Measurements from ENCODE around the gene NAPB.
A peak's percentile ranks its signal among the peaks of the same experiment; 100 is the strongest.
"Not testable (repeated sequence)": the region's sequence is repeated elsewhere in the genome, so short reads cannot be mapped to it uniquely, and the experiment has no call there.

Gene NAPB

GRCh38 chr20:23420943-23421931 is at the start of gene NAPB:
NAPB (minus strand) TSS chr20:23421488; CDS start chr20:23421402, 86 bp downstream.
- DNase-seq, result peak; percentile 95

- not testable (repeated sequence) for DNase-seq
Observed at GRCh38 chr20:23466961-23467360, 45.7 kb upstream of the NAPB start.

GRCh38 chr20:23461180-23461579 is 39.9 kb upstream of the NAPB start:
- no peak for DNase-seq

GRCh38 chr20:23459461-23460150 is 38.3 kb upstream of the NAPB start:
- no peak for DNase-seq

- DNase-seq, result no peak
Observed at GRCh38 chr20:23456873-23457272, 35.6 kb upstream of the NAPB start.

GRCh38 chr20:23456409-23456808 is 35.1 kb upstream of the NAPB start:
- no peak for DNase-seq

GRCh38 chr20:23455639-23456038 is 34.4 kb upstream of the NAPB start:
- no peak for DNase-seq

GRCh38 chr20:23454816-23455215 is 33.5 kb upstream of the NAPB start:
- no peak for DNase-seq

GRCh38 chr20:23453549-23454543 is 32.6 kb upstream of the NAPB start:
- DNase-seq, result no peak

- no peak for DNase-seq
Observed at GRCh38 chr20:23452776-23453175, 31.5 kb upstream of the NAPB start, which contains the start of gene CST11. CST11 (minus strand) TSS chr20:23452876; CDS start chr20:23452811, 65 bp downstream.

- no peak for DNase-seq
Observed at GRCh38 chr20:23451956-23452487, 30.7 kb upstream of the NAPB start.

- DNase-seq, result no peak
Observed at GRCh38 chr20:23450877-23451276, 29.6 kb upstream of the NAPB start.

GRCh38 chr20:23449421-23449820 is 28.1 kb upstream of the NAPB start:
- DNase-seq, result no peak

GRCh38 chr20:23448167-23448566 is 26.9 kb upstream of the NAPB start:
- no peak for DNase-seq

- peak; percentile 31 for DNase-seq
Observed at GRCh38 chr20:23446505-23446904, 25.2 kb upstream of the NAPB start.

GRCh38 chr20:23445596-23446217 is 24.4 kb upstream of the NAPB start:
- DNase-seq, result no peak

- no peak for DNase-seq
Observed at GRCh38 chr20:23444859-23445258, 23.6 kb upstream of the NAPB start.

GRCh38 chr20:23442436-23442835 is 21.1 kb upstream of the NAPB start:
- no peak for DNase-seq

GRCh38 chr20:23441850-23442313 is 20.6 kb upstream of the NAPB start:
- DNase-seq, result peak; percentile 60

- DNase-seq, result no peak
Observed at GRCh38 chr20:23440004-23440403, 18.7 kb upstream of the NAPB start.

GRCh38 chr20:23438661-23439060 is 17.4 kb upstream of the NAPB start:
- DNase-seq, result no peak

All from activated naive CD4-positive, alpha-beta T cell treated with Interleukin-2 at 50 U/mL for 16 hours (primary cell).